ENCODE results near the gene CA4. TPM values are rescaled to one million over a fixed set of nuclear protein-coding genes. Genes with fewer than 3 reads are reported as not detected.

Gene CA4
- total RNA-seq, 6 experiments from 2014 or later = 0.33 to 0.37 (median 0.35) TPM; not detected in 3

- Histone ChIP-seq H3K4me3 (peak overlapping the region; percentile 60 to 78 (median 77)), H3K4me1 (peaks cover 0 to 1% (median under 1%) of the 10 kb centered on the region in 4 donors), H3K9me3 (no peaks in the 10 kb centered on the region), H3K36me3 (no peaks in the 10 kb centered on the region), H3K27ac (peak overlapping the region in 1 of 3 donors; percentile 33), H3K27me3 (peaks cover 0 to 6% of the 10 kb centered on the region in 2 donors)
- no peak for TF ChIP-seq POLR2A (IDR thresholded peaks at IDR 0.05)
- TF ChIP-seq CTCF (IDR thresholded peaks at IDR 0.05) = no peak
- peak in 2 of 3 donors; percentile 45 to 46 for DNase-seq
- peak; percentile 7 to 42 (median 24) for ATAC-seq
- intact Hi-C loops (cut with DNase I) = no loop called here
- 11% methylated on average over 15 of the region's 16 CpGs for WGBS (ENCODE audit: insufficient coverage, low coverage, low lambda C conversion rate, missing lambda C conversion rate)
These were observed 15.2 kb upstream of the CA4 start for GRCh38 chr17:60134396-60135150.

GRCh38 chr17:60135151-60135950, 14.4 kb upstream of the CA4 start:
- H3K9me3 ChIP-seq = no peaks in the 10 kb centered on the region
- peak overlapping the region; percentile 60 to 78 (median 77) for H3K4me3 ChIP-seq
- ATAC-seq = peak; percentile 94 to 97 (median 95)
- 5% methylated on average over 23 of the region's 54 CpGs for whole genome bisulfite sequencing (ENCODE audit: insufficient coverage, low coverage, low lambda C conversion rate, missing lambda C conversion rate)
- no peaks in the 10 kb centered on the region for H3K36me3 ChIP-seq
- peaks cover 0 to 8% of the 10 kb centered on the region in 2 donors for H3K27me3 ChIP-seq
- H3K27ac ChIP-seq = peak overlapping the region in 1 of 3 donors; percentile 33
- TF ChIP-seq CTCF (IDR thresholded peaks at IDR 0.05) (no peak), POLR2A (IDR thresholded peaks at IDR 0.05) (peak; percentile 47)
- DNase-seq = peak; percentile 86 to 93 (median 91)
- intact Hi-C loops (cut with DNase I) = no loop called here
- peaks cover 0 to 6% (median 2%) of the 10 kb centered on the region in 4 donors for H3K4me1 ChIP-seq

GRCh38 chr17:60135951-60136666, 13.7 kb upstream of the CA4 start:
- TF ChIP-seq POLR2A (IDR thresholded peaks at IDR 0.05) (no peak), CTCF (IDR thresholded peaks at IDR 0.05) (no peak)
- no peaks in the 10 kb centered on the region for H3K9me3 ChIP-seq
- H3K27ac ChIP-seq = no peak overlapping the region
- DNase-seq (peak in 2 of 3 donors; percentile 18 to 23), ATAC-seq (no peak)
- H3K27me3 ChIP-seq = peaks cover 7 to 8% of the 10 kb centered on the region in 2 donors
- no peaks in the 10 kb centered on the region for H3K36me3 ChIP-seq
- intact Hi-C loops (cut with DNase I) = no loop called here
- peaks cover 0 to 6% (median 2%) of the 10 kb centered on the region in 4 donors for H3K4me1 ChIP-seq
- WGBS (ENCODE audit: insufficient coverage, low coverage, low lambda C conversion rate, missing lambda C conversion rate) = 79% methylated on average over 10 of the region's 13 CpGs
- peak overlapping the region in 2 of 3 donors; percentile 77 to 78 for H3K4me3 ChIP-seq

GRCh38 chr17:60137731-60138130, 12.0 kb upstream of the CA4 start:
- Histone ChIP-seq H3K36me3 (no peaks in the 10 kb centered on the region), H3K4me3 (no peak overlapping the region), H3K9me3 (no peaks in the 10 kb centered on the region), H3K27me3 (peaks cover 8% of the 10 kb centered on the region in 2 donors), H3K4me1 (peaks cover 0 to 14% (median 2%) of the 10 kb centered on the region in 4 donors), H3K27ac (no peak overlapping the region)
- intact Hi-C loops (cut with DNase I) = no loop called here
- no CpG with 5 or more reads among the region's 1 CpG for WGBS (ENCODE audit: insufficient coverage, low coverage, low lambda C conversion rate, missing lambda C conversion rate)
- DNase-seq (peak in 2 of 3 donors; percentile 15 to 17), ATAC-seq (no peak)
- no peak for TF ChIP-seq POLR2A (IDR thresholded peaks at IDR 0.05)
- no peak for TF ChIP-seq CTCF (IDR thresholded peaks at IDR 0.05)

All from right lobe of liver (tissue), 6 donors.